Activated B cell treated with CpG ODN at 0.5 μM for 24 hours (primary cell): Measurements from ENCODE around the gene RAB28. TPM values are rescaled to one million over a fixed set of nuclear protein-coding genes. Genes with fewer than 3 reads are reported as not detected.

ENCODE experiments used
- ATAC-seq: fragments of 200-7000 bp; cut with Tn5 transposase; one replicate; pipeline ENCODE4 v1.10.0; 2021; ENCODE audit warnings: low read depth, mild to moderate bottlenecking, moderate library complexity
- CTCF ChIA-PET: fragments of 350-600 bp; sonication (Branson Sonifier 250); formaldehyde crosslinking; loops from one replicate; lab custom pipeline; 2021; ENCODE audit warnings: antibody characterized with exemption; lab: Charles Lee
- POLR2A ChIA-PET: fragments of 350-600 bp; sonication (Branson Sonifier 250); formaldehyde crosslinking; loops from one replicate; lab custom pipeline; 2021; ENCODE audit warnings: antibody characterized with exemption; lab: Charles Lee
- DNase-seq: peaks from one replicate; pipeline ENCODE4 v3.0.0; 2022
- H3K27ac Mint-ChIP-seq: one replicate; pipeline ENCODE4 v1.8.0; 2020; ENCODE audit warnings: mixed read lengths
- H3K27me3 Mint-ChIP-seq: one replicate; pipeline ENCODE4 v1.8.0; 2021; ENCODE audit warnings: mixed read lengths
- H3K36me3 Mint-ChIP-seq: one replicate; pipeline ENCODE4 v1.8.0; 2021; ENCODE audit warnings: low read depth, mixed read lengths
- H3K4me1 Mint-ChIP-seq: one replicate; pipeline ENCODE4 v1.8.0; 2021; ENCODE audit warnings: mixed read lengths
- H3K4me3 Mint-ChIP-seq: one replicate; pipeline ENCODE4 v1.8.0; 2020; ENCODE audit warnings: mild to moderate bottlenecking, mixed read lengths
- H3K9me3 Mint-ChIP-seq: one replicate; pipeline ENCODE4 v1.8.0; 2020; ENCODE audit warnings: mixed read lengths
- CTCF ChIP-seq: fragments of 200-600 bp; IDR thresholded peaks from one replicate; pipeline ENCODE4 v1.8.0; 2022; ENCODE audit warnings: antibody characterized with exemption, mild to moderate bottlenecking
- intact Hi-C: fragments of 100-400 bp; cut with micrococcal nuclease; formaldehyde crosslinking; loops from one replicate; pipeline ENCODE4 v1.15.1; 2024
- total RNA-seq: library from RNA; stranded (reverse); gene quantifications from 2 replicates; pipeline ENCODE4 v1.2.3, GENCODE V29; 2022

Gene RAB28
- total RNA-seq, 1 donor from 2014 or later = 16.9 TPM

GRCh38 chr4:13511101-13511500 lies 27.0 kb upstream of the RAB28 start:
- DNase-seq (no peak), ATAC-seq (no peak)
- no peak overlapping the region for H3K27ac Mint-ChIP-seq
- ChIA-PET POLR2A (no interaction called here), CTCF (no interaction called here)
- H3K4me3 Mint-ChIP-seq = no peak overlapping the region
- no peaks in the 10 kb centered on the region for H3K9me3 Mint-ChIP-seq
- no peak for TF ChIP-seq CTCF
- intact Hi-C loops = no loop called here
- H3K27me3 Mint-ChIP-seq = peaks cover 19% of the 10 kb centered on the region
- H3K4me1 Mint-ChIP-seq = no peaks in the 10 kb centered on the region
- no peaks in the 10 kb centered on the region for H3K36me3 Mint-ChIP-seq

GRCh38 chr4:13509442-13509841 lies 25.3 kb upstream of the RAB28 start:
- Mint-ChIP-seq H3K9me3 (no peaks in the 10 kb centered on the region), H3K27ac (no peak overlapping the region), H3K27me3 (peaks cover 16% of the 10 kb centered on the region), H3K36me3 (no peaks in the 10 kb centered on the region), H3K4me1 (no peaks in the 10 kb centered on the region), H3K4me3 (no peak overlapping the region)
- ATAC-seq = no peak
- ChIA-PET POLR2A (no interaction called here), CTCF (no interaction called here)
- TF ChIP-seq CTCF = no peak
- intact Hi-C loops = no loop called here
- DNase-seq = no peak

DNA sequence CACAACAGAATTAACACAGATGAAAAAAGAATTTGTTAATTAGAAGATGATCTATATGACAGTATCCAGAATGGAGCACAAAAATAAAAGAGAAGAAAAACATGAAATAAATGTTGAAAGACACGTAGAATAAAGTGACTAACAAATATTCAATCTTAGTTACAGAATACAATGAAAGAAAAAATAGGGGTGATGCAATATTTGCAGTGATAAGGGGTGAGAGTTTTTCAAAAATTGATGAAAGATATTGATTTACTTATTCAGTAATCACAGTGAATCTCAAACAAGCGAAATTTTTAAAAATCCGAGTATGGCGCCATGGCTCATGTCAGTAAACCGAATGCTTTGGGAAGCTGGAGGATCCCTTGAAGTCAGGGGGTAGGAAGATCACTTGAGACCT lies 20.2 kb upstream of the RAB28 start:
- TF ChIP-seq CTCF = no peak
- ChIA-PET POLR2A (no interaction called here), CTCF (no interaction called here)
- ATAC-seq = no peak
- Mint-ChIP-seq H3K27ac (no peak overlapping the region), H3K9me3 (no peaks in the 10 kb centered on the region), H3K27me3 (peaks cover 16% of the 10 kb centered on the region), H3K4me1 (no peaks in the 10 kb centered on the region), H3K36me3 (no peaks in the 10 kb centered on the region), H3K4me3 (no peak overlapping the region)
- intact Hi-C loops = no loop called here
- no peak for DNase-seq

DNA sequence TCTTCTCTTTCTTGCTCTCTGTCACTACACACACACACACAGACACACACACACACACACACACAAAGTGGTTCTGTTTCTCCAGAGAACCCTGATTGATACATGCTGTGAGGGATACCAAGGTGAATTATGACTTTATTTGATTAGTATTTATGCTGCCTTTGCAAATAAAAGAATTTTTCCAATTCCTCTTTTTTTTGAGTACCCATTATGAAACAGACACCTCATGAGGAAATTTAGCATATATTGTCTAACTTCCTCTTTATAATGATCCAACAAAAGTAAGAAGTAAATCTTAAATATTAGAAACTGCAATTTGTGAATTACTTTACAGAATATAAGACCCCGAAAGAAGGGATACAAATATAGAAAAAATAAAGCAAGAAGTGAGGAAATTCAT lies 14.3 kb upstream of the RAB28 start:
- Mint-ChIP-seq H3K4me1 (no peaks in the 10 kb centered on the region), H3K36me3 (no peaks in the 10 kb centered on the region), H3K27me3 (peaks cover 31% of the 10 kb centered on the region), H3K9me3 (peaks cover 6% of the 10 kb centered on the region), H3K27ac (no peak overlapping the region), H3K4me3 (no peak overlapping the region)
- no peak for TF ChIP-seq CTCF
- ChIA-PET CTCF (no interaction called here), POLR2A (no interaction called here)
- DNase-seq = no peak
- ATAC-seq = no peak
- intact Hi-C loops = no loop called here

DNA sequence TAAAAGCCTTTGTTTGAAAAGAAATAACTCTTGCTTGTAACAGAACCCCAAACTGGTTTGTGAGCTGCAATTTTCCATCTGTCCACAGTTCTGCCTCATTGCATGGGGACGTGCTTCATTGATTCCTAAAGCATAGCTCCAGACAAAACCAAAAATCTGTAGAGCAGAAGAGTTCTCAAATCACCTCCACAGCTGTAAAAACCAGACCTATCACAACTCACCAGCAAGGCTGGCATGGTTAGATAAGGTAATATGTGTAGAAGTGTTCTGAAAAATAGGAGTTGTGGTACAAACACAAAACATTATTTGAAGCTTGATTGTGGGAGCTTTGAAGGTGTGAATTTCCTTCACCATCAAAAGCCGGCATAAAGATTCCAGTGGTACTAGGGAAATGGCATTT lies 12.5 kb upstream of the RAB28 start:
- Mint-ChIP-seq H3K9me3 (peaks cover 6% of the 10 kb centered on the region), H3K27ac (no peak overlapping the region), H3K4me3 (no peak overlapping the region), H3K27me3 (peaks cover 32% of the 10 kb centered on the region), H3K36me3 (no peaks in the 10 kb centered on the region), H3K4me1 (no peaks in the 10 kb centered on the region)
- no peak for TF ChIP-seq CTCF
- ATAC-seq (no peak), DNase-seq (no peak)
- CTCF ChIA-PET = no interaction called here
- intact Hi-C loops = no loop called here
- POLR2A ChIA-PET = no interaction called here
